HEK293 (cell line): ENCODE data around the gene OR11H7.

Experiments
- CTCF ChIA-PET: fragments of 350-600 bp; formaldehyde crosslinking; extraction: SDS; loops from one replicate; lab custom pipeline; 2021; ENCODE audit warnings: antibody characterized with exemption; lab: Yijun Ruan, JAX
- POLR2A ChIA-PET: fragments of 300-600 bp; formaldehyde crosslinking; extraction: SDS; loops from one replicate; lab custom pipeline; 2020; ENCODE audit warnings: antibody characterized with exemption, inconsistent platforms; lab: Yijun Ruan, JAX
- H3K27ac ChIP-seq: fragments of 200-500 bp; sonication (Bioruptor generic); 2 replicates; pipeline ENCODE4 v1.5.1; 2014; ENCODE audit warnings: low read depth, low read length, control low read depth, inconsistent platforms; ENCODE audit errors: extremely low read depth
- H3K36me3 ChIP-seq, 2 experiments: fragments of 200-500 bp in 1 of 2; sonication (Bioruptor generic) in 1 of 2; 1 replicate in 1 of 2; 2 replicates in 1 of 2; pipeline ENCODE4 v1.5.1; 2014 to 2017; ENCODE audit warnings: inconsistent platforms in 2 of 2, low read length in 2 of 2; ENCODE audit not compliant: control insufficient read depth in 2 of 2, insufficient read depth in 1 of 2
- H3K4me1 ChIP-seq: fragments of 200-500 bp; sonication (Bioruptor generic); 2 replicates; pipeline ENCODE4 v1.5.1; 2014; ENCODE audit warnings: mild to moderate bottlenecking, low read length, inconsistent platforms; ENCODE audit not compliant: control insufficient read depth, insufficient read depth
- H3K4me3 ChIP-seq: 2 replicates; pipeline ENCODE4 v1.5.1; 2011; ENCODE audit warnings: low read depth, mild to moderate bottlenecking, control low read depth, low read length, moderate library complexity
- H3K9me3 ChIP-seq: fragments of 200-500 bp; sonication (Bioruptor generic); 2 replicates; pipeline ENCODE4 v1.5.1; 2014; ENCODE audit warnings: low read depth, low read length, inconsistent platforms; ENCODE audit not compliant: control insufficient read depth, insufficient read depth
- KLF9 ChIP-seq: fragments of 450-650 bp; formaldehyde crosslinking; IDR thresholded peaks from 2 replicates; pipeline ENCODE4 v1.5.1; 2016; ENCODE audit warnings: missing biosample characterization, missing genetic modification characterization, low read depth
- YY1 ChIP-seq: fragments of 450-650 bp; formaldehyde crosslinking; IDR thresholded peaks from 2 replicates; pipeline ENCODE4 v1.5.1; 2018; ENCODE audit warnings: missing biosample characterization, missing genetic modification characterization
- ZBTB21 ChIP-seq: fragments of 450-650 bp; formaldehyde crosslinking; IDR thresholded peaks from 2 replicates; pipeline ENCODE4 v1.5.1; 2017; ENCODE audit warnings: missing biosample characterization, missing genetic modification characterization
- ZIC2 ChIP-seq: fragments of 450-650 bp; formaldehyde crosslinking; IDR thresholded peaks from 2 replicates; pipeline ENCODE4 v1.5.1; 2016; ENCODE audit warnings: missing biosample characterization, missing genetic modification characterization
- ZNF121 ChIP-seq: fragments of 450-650 bp; formaldehyde crosslinking; IDR thresholded peaks from 2 replicates; pipeline ENCODE4 v1.5.1; 2016; ENCODE audit warnings: missing biosample characterization, missing genetic modification characterization
- ZNF155 ChIP-seq: fragments of 450-650 bp; formaldehyde crosslinking; IDR thresholded peaks from 2 replicates; pipeline ENCODE4 v1.5.1; 2016; ENCODE audit warnings: missing biosample characterization, missing genetic modification characterization
- ZNF169 ChIP-seq: fragments of 450-650 bp; formaldehyde crosslinking; IDR thresholded peaks from 2 replicates; pipeline ENCODE4 v1.5.1; 2016; ENCODE audit warnings: missing biosample characterization, missing genetic modification characterization
- ZNF311 ChIP-seq: fragments of 450-650 bp; formaldehyde crosslinking; IDR thresholded peaks from 2 replicates; pipeline ENCODE4 v1.5.1; 2017; ENCODE audit warnings: missing biosample characterization, missing genetic modification characterization, borderline replicate concordance
- ZNF426 ChIP-seq: fragments of 450-650 bp; formaldehyde crosslinking; IDR thresholded peaks from 2 replicates; pipeline ENCODE4 v1.5.1; 2017; ENCODE audit warnings: missing biosample characterization, missing genetic modification characterization, mild to moderate bottlenecking, inconsistent platforms, moderate library complexity
- ZNF518A ChIP-seq: fragments of 450-650 bp; formaldehyde crosslinking; conservative IDR thresholded peaks from 2 replicates; pipeline ENCODE4 v1.5.1; 2016; ENCODE audit warnings: low read depth, missing biosample characterization, missing genetic modification characterization
- ZNF548 ChIP-seq: fragments of 450-650 bp; formaldehyde crosslinking; IDR thresholded peaks from 2 replicates; pipeline ENCODE4 v1.5.1; 2016; ENCODE audit warnings: missing biosample characterization, missing genetic modification characterization
- ZNF623 ChIP-seq: fragments of 450-650 bp; formaldehyde crosslinking; IDR thresholded peaks from 2 replicates; pipeline ENCODE4 v1.5.1; 2016; ENCODE audit warnings: missing biosample characterization, missing genetic modification characterization
- ZNF692 ChIP-seq: fragments of 450-650 bp; formaldehyde crosslinking; IDR thresholded peaks from 2 replicates; pipeline ENCODE4 v1.5.1; 2016; ENCODE audit warnings: missing biosample characterization, missing genetic modification characterization
- ZNF76 ChIP-seq: fragments of 450-650 bp; formaldehyde crosslinking; IDR thresholded peaks from 2 replicates; pipeline ENCODE4; 2016; ENCODE audit warnings: low read depth, missing biosample characterization, missing genetic modification characterization, borderline replicate concordance
- ZNF791 ChIP-seq: fragments of 450-650 bp; formaldehyde crosslinking; IDR thresholded peaks from 2 replicates; pipeline ENCODE4 v1.5.1; 2016; ENCODE audit warnings: missing biosample characterization, missing genetic modification characterization
- ZSCAN23 ChIP-seq: fragments of 450-650 bp; formaldehyde crosslinking; IDR thresholded peaks from 2 replicates; pipeline ENCODE4 v1.5.1; 2016; ENCODE audit warnings: missing biosample characterization, missing genetic modification characterization
- ZSCAN5A ChIP-seq: fragments of 450-650 bp; formaldehyde crosslinking; IDR thresholded peaks from 2 replicates; pipeline ENCODE4 v1.5.1; 2016; ENCODE audit warnings: missing biosample characterization, missing genetic modification characterization

The OR11H7 gene

GRCh38 chr14:20228681-20229080 is at the start of gene OR11H7:
Gene OR11H7 (plus strand): TSS chr14:20228981.
- Histone ChIP-seq H3K4me3 (no peak within 1 kb of the TSS), H3K27ac (no peak within 1 kb of the TSS), H3K4me1 (no peaks in the 10 kb centered on the region), H3K36me3 (no peaks in the 10 kb centered on the region), H3K9me3 (no peaks in the 10 kb centered on the region)
- POLR2A ChIA-PET: no interaction called here
- TF ChIP-seq ZNF169 (tag by site-specific recombination): no peak
- CTCF ChIA-PET: no interaction called here

GRCh38 chr14:20179218-20179617 is 49.6 kb upstream of the OR11H7 start:
- ChIA-PET POLR2A (no interaction called here), CTCF (no interaction called here)
- H3K4me1 ChIP-seq: no peaks in the 10 kb centered on the region
- no peaks in the 10 kb centered on the region for H3K9me3 ChIP-seq
- H3K27ac ChIP-seq: no peak overlapping the region
- no peaks in the 10 kb centered on the region for H3K36me3 ChIP-seq
- no peak overlapping the region for H3K4me3 ChIP-seq
- TF ChIP-seq ZNF121 (tag by site-specific recombination) (no peak), ZNF518A (tag by site-specific recombination) (no peak), ZNF155 (tag by site-specific recombination) (no peak), ZNF311 (no peak), ZNF76 (tag by site-specific recombination) (no peak), ZNF791 (no peak), ZBTB21 (tag by site-specific recombination) (no peak), ZNF426 (no peak), ZNF169 (tag by site-specific recombination) (no peak)
- TF ChIP-seq, all 188 proteins: peak for 0

GRCh38 chr14:20179880-20180279 is 48.9 kb upstream of the OR11H7 start:
- CTCF ChIA-PET: no interaction called here
- Histone ChIP-seq H3K4me1 (no peaks in the 10 kb centered on the region), H3K27ac (no peak overlapping the region), H3K36me3 (no peaks in the 10 kb centered on the region), H3K9me3 (no peaks in the 10 kb centered on the region), H3K4me3 (no peak overlapping the region)
- no peak for TF ChIP-seq ZSCAN5A (tag by site-specific recombination)
- no peak for TF ChIP-seq ZNF548 (tag by site-specific recombination)
- POLR2A ChIA-PET: no interaction called here

- H3K36me3 ChIP-seq: no peaks in the 10 kb centered on the region
- H3K4me1 ChIP-seq: no peaks in the 10 kb centered on the region
- no peak overlapping the region for H3K27ac ChIP-seq
- CTCF ChIA-PET: no interaction called here
- H3K4me3 ChIP-seq: no peak overlapping the region
- TF ChIP-seq KLF9 (tag by site-specific recombination) (no peak), ZSCAN5A (tag by site-specific recombination) (no peak), ZNF692 (no peak), ZNF623 (tag by site-specific recombination) (no peak), ZBTB21 (tag by site-specific recombination) (no peak), ZSCAN23 (tag by site-specific recombination) (no peak), ZIC2 (no peak), YY1 (tag by site-specific recombination) (no peak)
- POLR2A ChIA-PET: no interaction called here
- H3K9me3 ChIP-seq: no peaks in the 10 kb centered on the region
Observed at GRCh38 chr14:20180486-20180885, 48.3 kb upstream of the OR11H7 start.
